H1 (cell line): ENCODE data around the gene HPN. TPM values are rescaled to one million over a fixed set of nuclear protein-coding genes. Genes with fewer than 3 reads are reported as not detected.

Source experiments
- ASH2L ChIP-seq: fragments of 200-600, 300-600 bp; sonication (generic); IDR thresholded peaks from one replicate; pipeline ENCODE4 v1.7.1; 2017; ENCODE audit warnings: low read length
- CBX5 ChIP-seq: fragments of 300-800, 300-1000 bp; sonication (generic); IDR thresholded peaks from 2 replicates; pipeline ENCODE4 v1.7.1; 2016; ENCODE audit warnings: antibody characterized with exemption, low read length, low read depth
- CHD1 ChIP-seq: IDR thresholded peaks from 2 replicates; pipeline ENCODE4 v1.6.1; 2012; ENCODE audit warnings: low read depth, low read length, improper control_type of control experiment
- PHF8 ChIP-seq: fragments of 200-600 bp; sonication (generic); conservative IDR thresholded peaks from 2 replicates; pipeline ENCODE4 v1.7.1; 2012; ENCODE audit warnings: low read depth, mild to moderate bottlenecking, inconsistent platforms, low read length, moderate library complexity
- POLR2AphosphoS5 ChIP-seq: IDR thresholded peaks from 2 replicates; pipeline ENCODE4 v1.6.1; 2011; ENCODE audit warnings: low read depth, low read length
- RFX5 ChIP-seq: IDR thresholded peaks from 2 replicates; pipeline ENCODE4 v1.6.1; 2011; ENCODE audit warnings: low read depth, low read length, improper control_type of control experiment, borderline replicate concordance
- RXRA ChIP-seq: IDR thresholded peaks from 2 replicates; pipeline ENCODE4 v1.6.1; 2011; ENCODE audit warnings: low read depth, mild to moderate bottlenecking, low read length, moderate library complexity; ENCODE audit not compliant: insufficient read depth
- SUZ12 ChIP-seq: fragments of 200-600 bp; sonication (generic); IDR thresholded peaks from 2 replicates; pipeline ENCODE4 v1.6.1; 2012; ENCODE audit warnings: mild to moderate bottlenecking, inconsistent platforms, low read length, moderate library complexity, mixed read lengths
- TBP ChIP-seq: IDR thresholded peaks from 2 replicates; pipeline ENCODE4 v1.6.1; 2011; ENCODE audit warnings: low read depth, low read length, improper control_type of control experiment
- polyA plus RNA-seq, 7 experiments: library from polyadenylated mRNA; depleted of rRNA in 3 of 7; stranded (reverse) in 5 of 7; unstranded in 2 of 7; fragments of >200 nt in 5 of 7; fragments of 200-250 nt in 2 of 7; gene quantifications; 1 replicate in 5 of 7; 2 replicates in 1 of 7; 4 replicates in 1 of 7; pipeline versions ENCODE4 v1.2.1 to v1.2.3, GENCODE V29; 2011 to 2013; ENCODE audit warnings: missing spikeins in 2 of 7, mixed read lengths in 2 of 7
- total RNA-seq: library from RNA; stranded (reverse); fragmentation: NEBNext Ultra II Directional; extraction: Animal tissue kit (Norgen Biotek cat#: 25700); gene quantifications from 2 replicates; pipeline ENCODE4 v1.2.1, GENCODE V29; 2021
- TF ChIP-seq, protein P1 (sequence below): fragments of 300-600 bp; sonication (generic); IDR thresholded peaks from 2 replicates; pipeline ENCODE4 v1.7.1; 2012; ENCODE audit warnings: low read length, moderate library complexity, mild to moderate bottlenecking, inconsistent platforms; ENCODE audit not compliant: insufficient replicate concordance

HPN gene
- total and polyA plus RNA-seq, 2 of the 8 experiments (the other 6 are each of a cell fraction or from before 2014, with no cell fraction given), result 14.7 to 33.7 TPM

DNA sequence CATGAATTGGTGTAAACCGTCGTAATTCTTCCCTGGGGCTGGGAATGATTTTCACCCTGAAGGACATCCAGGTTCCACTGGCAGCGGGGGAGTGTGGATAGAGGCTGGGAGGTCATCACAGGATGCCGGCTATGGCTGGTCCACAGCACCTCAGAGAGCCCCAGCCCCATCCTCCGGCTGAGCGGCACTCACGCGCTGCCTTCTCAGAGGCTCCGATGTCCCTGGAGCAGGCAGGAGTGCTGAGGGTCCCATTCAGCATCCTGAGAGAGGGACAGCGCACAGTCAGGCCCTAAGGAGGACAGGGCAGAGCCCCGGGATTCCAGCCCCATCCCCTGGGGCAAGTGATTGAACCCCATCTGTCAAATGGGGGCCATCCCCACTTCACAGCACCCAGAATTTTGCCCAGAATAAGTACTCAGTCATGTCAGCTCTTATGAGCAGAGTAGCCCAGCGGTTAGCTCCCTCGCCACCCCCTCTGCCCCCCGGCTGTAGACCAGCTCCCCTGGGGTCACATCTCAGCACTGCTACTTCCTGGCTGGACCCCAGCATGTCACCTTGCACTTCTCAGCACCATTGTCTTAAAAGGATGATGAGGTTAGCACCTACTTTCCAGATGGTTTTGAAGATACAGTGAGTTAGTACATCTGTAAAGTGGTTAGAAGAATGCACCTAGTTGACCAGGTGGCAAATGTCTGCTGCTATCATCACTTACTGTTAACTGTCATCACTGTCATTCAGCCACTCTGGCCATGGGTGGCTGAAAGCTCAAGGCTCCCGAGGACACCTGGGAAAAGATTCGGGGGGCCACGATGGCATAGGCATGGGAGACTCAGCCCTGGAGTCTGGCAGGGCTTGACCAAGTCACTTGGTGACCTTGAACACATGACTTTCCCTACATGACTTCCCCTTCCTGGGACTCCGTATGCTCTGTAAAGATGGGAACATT lies 29.5 kb upstream of the HPN start (continued):
- TF ChIP-seq, protein P1, sequence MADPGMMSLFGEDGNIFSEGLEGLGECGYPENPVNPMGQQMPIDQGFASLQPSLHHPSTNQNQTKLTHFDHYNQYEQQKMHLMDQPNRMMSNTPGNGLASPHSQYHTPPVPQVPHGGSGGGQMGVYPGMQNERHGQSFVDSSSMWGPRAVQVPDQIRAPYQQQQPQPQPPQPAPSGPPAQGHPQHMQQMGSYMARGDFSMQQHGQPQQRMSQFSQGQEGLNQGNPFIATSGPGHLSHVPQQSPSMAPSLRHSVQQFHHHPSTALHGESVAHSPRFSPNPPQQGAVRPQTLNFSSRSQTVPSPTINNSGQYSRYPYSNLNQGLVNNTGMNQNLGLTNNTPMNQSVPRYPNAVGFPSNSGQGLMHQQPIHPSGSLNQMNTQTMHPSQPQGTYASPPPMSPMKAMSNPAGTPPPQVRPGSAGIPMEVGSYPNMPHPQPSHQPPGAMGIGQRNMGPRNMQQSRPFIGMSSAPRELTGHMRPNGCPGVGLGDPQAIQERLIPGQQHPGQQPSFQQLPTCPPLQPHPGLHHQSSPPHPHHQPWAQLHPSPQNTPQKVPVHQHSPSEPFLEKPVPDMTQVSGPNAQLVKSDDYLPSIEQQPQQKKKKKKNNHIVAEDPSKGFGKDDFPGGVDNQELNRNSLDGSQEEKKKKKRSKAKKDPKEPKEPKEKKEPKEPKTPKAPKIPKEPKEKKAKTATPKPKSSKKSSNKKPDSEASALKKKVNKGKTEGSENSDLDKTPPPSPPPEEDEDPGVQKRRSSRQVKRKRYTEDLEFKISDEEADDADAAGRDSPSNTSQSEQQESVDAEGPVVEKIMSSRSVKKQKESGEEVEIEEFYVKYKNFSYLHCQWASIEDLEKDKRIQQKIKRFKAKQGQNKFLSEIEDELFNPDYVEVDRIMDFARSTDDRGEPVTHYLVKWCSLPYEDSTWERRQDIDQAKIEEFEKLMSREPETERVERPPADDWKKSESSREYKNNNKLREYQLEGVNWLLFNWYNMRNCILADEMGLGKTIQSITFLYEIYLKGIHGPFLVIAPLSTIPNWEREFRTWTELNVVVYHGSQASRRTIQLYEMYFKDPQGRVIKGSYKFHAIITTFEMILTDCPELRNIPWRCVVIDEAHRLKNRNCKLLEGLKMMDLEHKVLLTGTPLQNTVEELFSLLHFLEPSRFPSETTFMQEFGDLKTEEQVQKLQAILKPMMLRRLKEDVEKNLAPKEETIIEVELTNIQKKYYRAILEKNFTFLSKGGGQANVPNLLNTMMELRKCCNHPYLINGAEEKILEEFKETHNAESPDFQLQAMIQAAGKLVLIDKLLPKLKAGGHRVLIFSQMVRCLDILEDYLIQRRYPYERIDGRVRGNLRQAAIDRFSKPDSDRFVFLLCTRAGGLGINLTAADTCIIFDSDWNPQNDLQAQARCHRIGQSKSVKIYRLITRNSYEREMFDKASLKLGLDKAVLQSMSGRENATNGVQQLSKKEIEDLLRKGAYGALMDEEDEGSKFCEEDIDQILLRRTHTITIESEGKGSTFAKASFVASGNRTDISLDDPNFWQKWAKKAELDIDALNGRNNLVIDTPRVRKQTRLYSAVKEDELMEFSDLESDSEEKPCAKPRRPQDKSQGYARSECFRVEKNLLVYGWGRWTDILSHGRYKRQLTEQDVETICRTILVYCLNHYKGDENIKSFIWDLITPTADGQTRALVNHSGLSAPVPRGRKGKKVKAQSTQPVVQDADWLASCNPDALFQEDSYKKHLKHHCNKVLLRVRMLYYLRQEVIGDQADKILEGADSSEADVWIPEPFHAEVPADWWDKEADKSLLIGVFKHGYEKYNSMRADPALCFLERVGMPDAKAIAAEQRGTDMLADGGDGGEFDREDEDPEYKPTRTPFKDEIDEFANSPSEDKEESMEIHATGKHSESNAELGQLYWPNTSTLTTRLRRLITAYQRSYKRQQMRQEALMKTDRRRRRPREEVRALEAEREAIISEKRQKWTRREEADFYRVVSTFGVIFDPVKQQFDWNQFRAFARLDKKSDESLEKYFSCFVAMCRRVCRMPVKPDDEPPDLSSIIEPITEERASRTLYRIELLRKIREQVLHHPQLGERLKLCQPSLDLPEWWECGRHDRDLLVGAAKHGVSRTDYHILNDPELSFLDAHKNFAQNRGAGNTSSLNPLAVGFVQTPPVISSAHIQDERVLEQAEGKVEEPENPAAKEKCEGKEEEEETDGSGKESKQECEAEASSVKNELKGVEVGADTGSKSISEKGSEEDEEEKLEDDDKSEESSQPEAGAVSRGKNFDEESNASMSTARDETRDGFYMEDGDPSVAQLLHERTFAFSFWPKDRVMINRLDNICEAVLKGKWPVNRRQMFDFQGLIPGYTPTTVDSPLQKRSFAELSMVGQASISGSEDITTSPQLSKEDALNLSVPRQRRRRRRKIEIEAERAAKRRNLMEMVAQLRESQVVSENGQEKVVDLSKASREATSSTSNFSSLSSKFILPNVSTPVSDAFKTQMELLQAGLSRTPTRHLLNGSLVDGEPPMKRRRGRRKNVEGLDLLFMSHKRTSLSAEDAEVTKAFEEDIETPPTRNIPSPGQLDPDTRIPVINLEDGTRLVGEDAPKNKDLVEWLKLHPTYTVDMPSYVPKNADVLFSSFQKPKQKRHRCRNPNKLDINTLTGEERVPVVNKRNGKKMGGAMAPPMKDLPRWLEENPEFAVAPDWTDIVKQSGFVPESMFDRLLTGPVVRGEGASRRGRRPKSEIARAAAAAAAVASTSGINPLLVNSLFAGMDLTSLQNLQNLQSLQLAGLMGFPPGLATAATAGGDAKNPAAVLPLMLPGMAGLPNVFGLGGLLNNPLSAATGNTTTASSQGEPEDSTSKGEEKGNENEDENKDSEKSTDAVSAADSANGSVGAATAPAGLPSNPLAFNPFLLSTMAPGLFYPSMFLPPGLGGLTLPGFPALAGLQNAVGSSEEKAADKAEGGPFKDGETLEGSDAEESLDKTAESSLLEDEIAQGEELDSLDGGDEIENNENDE, result no peak
- TF ChIP-seq RFX5 (no peak), CHD1 (no peak), CBX5 (no peak), SUZ12 (no peak), POLR2AphosphoS5 (no peak), PHF8 (no peak), RXRA (no peak), TBP (no peak), ASH2L (no peak)
